HepG2 (cell line): ENCODE data around the gene S1PR3. TPM values are rescaled to one million over a fixed set of nuclear protein-coding genes. Genes with fewer than 3 reads are reported as not detected.

ENCODE experiments used
- ATAC-seq: fragments of 200-7000 bp; cut with Tn5 transposase; 3 replicates; pipeline ENCODE4 v1.9.1; 2020; ENCODE audit warnings: mild to moderate bottlenecking, moderate library complexity
- BruUV-seq: library from RNA; stranded (reverse); fragments of 400-500 nt; replicated peaks from 2 replicates; lab custom pipeline; 2021; lab: Mats Ljungman, UMichigan
- CTCF ChIA-PET: fragments of 300-600 bp; formaldehyde crosslinking; extraction: SDS; loops from one replicate; lab custom pipeline; 2021; ENCODE audit warnings: low total read pairs, inconsistent platforms, low intra/inter-chr PET ratio; lab: Yijun Ruan, JAX
- POLR2A ChIA-PET: fragments of 350-600 bp; sonication (Branson Sonifier 250); formaldehyde crosslinking; loops from one replicate; lab custom pipeline; 2020; ENCODE audit warnings: antibody characterized with exemption, inconsistent platforms; lab: Yijun Ruan, JAX
- DNase-seq: peaks from one replicate; pipeline ENCODE4 v3.0.0-alpha.2; 2015; ENCODE audit warnings: low spot score
- FAIRE-seq: peaks from 3 replicates; lab custom pipeline; 2011; peaks lifted over from hg19 to GRCh38; lab: Jason Lieb, UNC
- H2AFZ ChIP-seq: one replicate; pipeline ENCODE4 v1.6.1; 2011; ENCODE audit warnings: low read length, inconsistent platforms
- H3K27ac ChIP-seq: fragments of 300-600 bp; 3 replicates; pipeline ENCODE4 v1.8.0; 2011; ENCODE audit warnings: mixed run types, mild to moderate bottlenecking, mixed read lengths, low read length, inconsistent platforms; ENCODE audit not compliant: insufficient read depth; ENCODE audit errors: extremely low read length
- H3K27me3 ChIP-seq, 2 experiments: fragments of 200-600 bp in 1 of 2; 2 replicates in 1 of 2; 3 replicates in 1 of 2; pipeline versions ENCODE4 v1.6.0 to v1.8.0; 2011; ENCODE audit warnings: low read length in 2 of 2, mild to moderate bottlenecking in 2 of 2, moderate library complexity in 2 of 2, inconsistent platforms in 1 of 2; ENCODE audit not compliant: insufficient read depth in 2 of 2, control insufficient read depth in 1 of 2
- H3K36me3 ChIP-seq, 2 experiments: fragments of 200-600 bp in 1 of 2; replicated peaks in 1 of 2; 2 replicates in 1 of 2; 3 replicates in 1 of 2; pipeline versions ENCODE4 v1.5.1 to v1.8.0; 2011; ENCODE audit warnings: low read length in 2 of 2, inconsistent platforms in 1 of 2; ENCODE audit not compliant: insufficient read depth in 2 of 2, control insufficient read depth in 1 of 2
- H3K4me1 ChIP-seq: 2 replicates; pipeline ENCODE4 v1.5.1; 2012; ENCODE audit warnings: low read length, inconsistent platforms; ENCODE audit not compliant: insufficient read depth
- H3K4me2 ChIP-seq: 2 replicates; pipeline ENCODE4 v1.6.0; 2011; ENCODE audit warnings: low read depth, low read length, inconsistent platforms
- H3K4me3 ChIP-seq, 3 experiments: fragments of 200-600 bp in 1 of 3; sonication (generic), shearing (Covaris generic) in 1 of 3; replicated peaks in 1 of 3; 2 replicates each; pipeline ENCODE4 v1.5.1; 2011 to 2016; ENCODE audit warnings: low read length in 3 of 3, inconsistent platforms in 2 of 3, low read depth in 2 of 3, mild to moderate bottlenecking in 2 of 3, control low read depth in 1 of 3, mixed read lengths in 1 of 3; ENCODE audit not compliant: insufficient read depth in 1 of 3
- H3K79me2 ChIP-seq: one replicate; pipeline ENCODE4 v1.6.1; 2011; ENCODE audit warnings: low read length, inconsistent platforms; ENCODE audit not compliant: insufficient read depth
- H3K9ac ChIP-seq: 2 replicates; pipeline ENCODE4 v1.6.0; 2011; ENCODE audit warnings: mild to moderate bottlenecking, low read depth, low read length, inconsistent platforms; ENCODE audit not compliant: insufficient read depth
- H3K9me3 ChIP-seq: 2 replicates; pipeline ENCODE4 v1.5.1; 2012; ENCODE audit warnings: mild to moderate bottlenecking, low read length
- H4K20me1 ChIP-seq: 2 replicates; pipeline ENCODE4 v1.6.0; 2011; ENCODE audit warnings: inconsistent platforms, mild to moderate bottlenecking, low read length, moderate library complexity; ENCODE audit not compliant: insufficient read depth
- HOXD1 ChIP-seq: sonication (generic); formaldehyde crosslinking; IDR thresholded peaks from 2 replicates; pipeline ENCODE4 v1.5.0; 2020; ENCODE audit warnings: missing genetic modification reagents
- KAT8 ChIP-seq: IDR thresholded peaks from 2 replicates; pipeline ENCODE4 v1.6.1; 2016; ENCODE audit warnings: missing genetic modification reagents, missing compliant biosample characterization
- MAFF ChIP-seq: IDR thresholded peaks from 2 replicates; pipeline ENCODE4 v1.6.1; 2011; ENCODE audit warnings: low read depth, low read length, improper control_type of control experiment
- MAFK ChIP-seq, 2 experiments: IDR thresholded peaks in 1 of 2; conservative IDR thresholded peaks in 1 of 2; 2 replicates each; pipeline ENCODE4 v1.6.1; 2011; ENCODE audit warnings: improper control_type of control experiment in 2 of 2, low read length in 2 of 2
- MED13 ChIP-seq: sonication (generic); formaldehyde crosslinking; IDR thresholded peaks from 2 replicates; pipeline ENCODE4 v1.5.0; 2020; ENCODE audit warnings: missing genetic modification reagents
- MNT ChIP-seq: fragments of 450-650 bp; IDR thresholded peaks from 2 replicates; pipeline ENCODE4 v1.6.1; 2016
- NCOA1 ChIP-seq: sonication (generic); formaldehyde crosslinking; IDR thresholded peaks from 2 replicates; pipeline ENCODE4 v1.9.0; 2021; ENCODE audit warnings: missing genetic modification reagents
- NFE2L2 ChIP-seq: fragments of 150-350 bp; IDR thresholded peaks from 2 replicates; pipeline ENCODE4 v1.6.1; 2014; ENCODE audit warnings: low read length
- TEAD3 ChIP-seq: optimal IDR thresholded peaks from 2 replicates; pipeline ENCODE3; 2016; ENCODE audit warnings: borderline replicate concordance
- ZKSCAN8 ChIP-seq: IDR thresholded peaks from 2 replicates; pipeline ENCODE4 v1.6.1; 2016; ENCODE audit warnings: borderline replicate concordance, missing genetic modification reagents, missing compliant biosample characterization
- ZNF337 ChIP-seq: sonication (generic); formaldehyde crosslinking; IDR thresholded peaks from 2 replicates; pipeline ENCODE4 v1.5.1; 2020; ENCODE audit warnings: missing genetic modification reagents, low read depth, mild to moderate bottlenecking, borderline replicate concordance
- ZNF761 ChIP-seq: sonication (generic); formaldehyde crosslinking; conservative IDR thresholded peaks from 2 replicates; pipeline ENCODE4 v1.4.0; 2020; ENCODE audit warnings: mild to moderate bottlenecking, missing genetic modification reagents
- WGBS: methylation state at CpG from one replicate; pipeline ENCODE4 v1.1.6; 2017; ENCODE audit warnings: low lambda C conversion rate; 5-methylcytosine and 5-hydroxymethylcytosine counted together
- in situ Hi-C: cut with HindIII; loops from 2 replicates; pipeline ENCODE4 v1.10.0; 2017; ENCODE audit warnings: low pct_unique_long_range_greater_than_20kb; ENCODE audit not compliant: extremely low pct_ligation_motif_present
- intact Hi-C: fragments of 100-400 bp; cut with micrococcal nuclease; formaldehyde crosslinking; loops from one replicate; pipeline ENCODE4 v1.10.0; 2022; ENCODE audit not compliant: unreplicated experiment
- polyA plus RNA-seq, 8 experiments: library from polyadenylated mRNA; depleted of rRNA in 3 of 8; stranded (reverse) in 7 of 8; unstranded in 1 of 8; fragments of >200 nt; fragmentation: Illumina TruSeq in 4 of 8; extraction: Trizol in 4 of 8; gene quantifications; 2 replicates each; pipeline versions ENCODE4 v1.2.1 to v1.2.3, GENCODE V29; 2011 to 2016; ENCODE audit warnings: low read depth in 4 of 8, missing spikeins in 1 of 8, mixed read lengths in 1 of 8; ENCODE audit not compliant: insufficient read depth in 1 of 8
- total RNA-seq, 5 experiments: library from RNA; depleted of rRNA; stranded (reverse); fragments of >200 nt; fragmentation: Illumina TruSeq; extraction: Trizol; gene quantifications; 2 replicates each; pipeline ENCODE4 v1.2.3, GENCODE V29; 2016; ENCODE audit warnings: low read depth in 1 of 5

The S1PR3 gene
- total and polyA plus RNA-seq, 2 of the 13 experiments (the other 11 are each of a cell fraction or from before 2014, with no cell fraction given): 0.02 TPM; not detected in 1

- intact Hi-C loops: no loop called here
- no TSS peak for BruUV-seq
- ATAC-seq: no peak
Observed at GRCh38 chr9:88945636-88946333, 45.5 kb upstream of the S1PR3 start.

GRCh38 chr9:88947581-88948573 is 43.4 kb upstream of the S1PR3 start:
- Histone ChIP-seq H3K79me2 (no peaks in the 10 kb centered on the region), H3K27me3 (no peaks in the 10 kb centered on the region), H3K4me2 (no peak overlapping the region), H2AFZ (no peak overlapping the region), H3K4me1 (0 out of 2 replicates have a peak, but pooled peaks cover under 1% of the 10 kb centered on the region), H3K9ac (no peak overlapping the region), H3K4me3 (no peak overlapping the region), H3K9me3 (no peaks in the 10 kb centered on the region), H3K36me3 (no peaks in the 10 kb centered on the region), H4K20me1 (no peaks in the 10 kb centered on the region), H3K27ac (no peak overlapping the region)
- no TSS peak for BruUV-seq
- DNase-seq (no peak), ATAC-seq (no peak), FAIRE-seq (no peak)
- in situ Hi-C loops: no loop called here
- intact Hi-C loops: no loop called here
- TF ChIP-seq NFE2L2: peak; percentile 34; the same call in 1 of the 2 replicates
- peak; percentile 98 for TF ChIP-seq MNT
- TF ChIP-seq HOXD1: no peak
- no peak for TF ChIP-seq ZKSCAN8 (CRISPR knock-in tag)
- TF ChIP-seq MAFK (conservative IDR thresholded peaks at IDR 0.05 in 1 of 2, IDR thresholded peaks at IDR 0.05 in 1 of 2; ENCODE audit: low read length in 2 of 2): peak; percentile 83 to 91
- TF ChIP-seq MAFF: peak; percentile 86
- ChIA-PET POLR2A (no interaction called here), CTCF (no interaction called here)
- WGBS: 15% methylated on average over 5 of the region's 5 CpGs

More at GRCh38 chr9:88945636-88946333, 45.5 kb upstream of the S1PR3 start:
- 12% methylated on average over 4 of the region's 4 CpGs for WGBS
- no peaks in the 10 kb centered on the region for H3K79me2 ChIP-seq
- TF ChIP-seq MED13 (CRISPR knock-in tag) (no peak), KAT8 (CRISPR knock-in tag) (no peak), NCOA1 (CRISPR knock-in tag) (no peak), TEAD3 (CRISPR knock-in tag) (no peak), ZNF761 (CRISPR knock-in tag) (no peak), ZNF337 (no peak)
- CTCF ChIA-PET: no interaction called here
- H3K4me1 ChIP-seq: no peaks in the 10 kb centered on the region
- H2AFZ ChIP-seq: no peak overlapping the region
- H3K9me3 ChIP-seq: no peaks in the 10 kb centered on the region
- H3K9ac ChIP-seq: no peak overlapping the region
- H3K27me3 ChIP-seq: no peaks in the 10 kb centered on the region
- no peak overlapping the region for H3K4me2 ChIP-seq
- no peak for DNase-seq
- POLR2A ChIA-PET: no interaction called here
- no peaks in the 10 kb centered on the region for H4K20me1 ChIP-seq
- H3K36me3 ChIP-seq: no peaks in the 10 kb centered on the region
- in situ Hi-C loops: no loop called here
- no peak for FAIRE-seq
- H3K27ac ChIP-seq: no peak overlapping the region
- H3K4me3 ChIP-seq: no peak overlapping the region
